WTC11 (cell line): Measurements from ENCODE around the gene B4GAT1. TPM values are rescaled to one million over a fixed set of nuclear protein-coding genes. Genes with fewer than 3 reads are reported as not detected.

Source experiments
- ATAC-seq: fragments of 200-7000 bp; cut with Tn5 transposase; 2 replicates; pipeline ENCODE4 v1.10.0; 2021; ENCODE audit warnings: mild to moderate bottlenecking, moderate library complexity
- CTCF ChIA-PET: fragments of 300-600 bp; sonication (Branson Sonifier 250); formaldehyde crosslinking; loops from one replicate; lab custom pipeline; 2021; ENCODE audit warnings: antibody characterized with exemption; lab: Charles Lee
- POLR2A ChIA-PET: fragments of 350-600 bp; sonication (Branson Sonifier 250); formaldehyde crosslinking; loops from one replicate; lab custom pipeline; 2021; ENCODE audit warnings: antibody characterized with exemption; lab: Charles Lee
- DNase-seq: peaks from one replicate; pipeline ENCODE4 v3.0.0; 2021; ENCODE audit warnings: low spot score
- H3K27ac Mint-ChIP-seq: 2 replicates; pipeline ENCODE4 v1.8.0; 2021; ENCODE audit warnings: mixed read lengths
- H3K27me3 Mint-ChIP-seq: 2 replicates; pipeline ENCODE4 v1.8.0; 2021; ENCODE audit warnings: low read depth, mild to moderate bottlenecking, moderate library complexity, mixed read lengths
- H3K36me3 Mint-ChIP-seq: 2 replicates; pipeline ENCODE4 v1.8.0; 2021; ENCODE audit warnings: mixed read lengths
- H3K4me1 Mint-ChIP-seq: 2 replicates; pipeline ENCODE4 v1.8.0; 2022; ENCODE audit warnings: mixed read lengths
- H3K4me3 Mint-ChIP-seq: 2 replicates; pipeline ENCODE4 v1.8.0; 2021; ENCODE audit warnings: mild to moderate bottlenecking, moderate library complexity, mixed read lengths
- H3K9me3 Mint-ChIP-seq: 2 replicates; pipeline ENCODE4 v1.8.0; 2021; ENCODE audit warnings: mixed read lengths
- FOXJ3 ChIP-seq: sonication (generic); formaldehyde crosslinking; IDR thresholded peaks from 2 replicates; pipeline ENCODE4 v1.9.0; 2021; ENCODE audit warnings: missing genetic modification reagents, mild to moderate bottlenecking, borderline replicate concordance
- GABPB1 ChIP-seq: sonication (generic); formaldehyde crosslinking; IDR thresholded peaks from 2 replicates; pipeline ENCODE4 v1.8.1; 2023; ENCODE audit warnings: mild to moderate bottlenecking, missing genetic modification reagents
- PRRX2 ChIP-seq: fragments of 250-450 bp; sonication (Bioruptor Pico); IDR thresholded peaks from 2 replicates; pipeline ENCODE4 v1.8.0; 2021; ENCODE audit warnings: mild to moderate bottlenecking
- SP1 ChIP-seq: sonication (generic); formaldehyde crosslinking; conservative IDR thresholded peaks from 2 replicates; pipeline ENCODE4 v1.8.1; 2022; ENCODE audit warnings: missing genetic modification reagents
- TCF7 ChIP-seq: sonication (generic); formaldehyde crosslinking; IDR thresholded peaks from 2 replicates; pipeline ENCODE4 v1.8.0; 2022; ENCODE audit warnings: mild to moderate bottlenecking, low read depth, missing genetic modification reagents, moderate library complexity
- total RNA-seq: library from RNA; stranded (reverse); gene quantifications from 3 replicates; pipeline ENCODE4 v1.2.3, GENCODE V29; 2021
- TF ChIP-seq, protein P1 (sequence below): sonication (generic); formaldehyde crosslinking; IDR thresholded peaks from 2 replicates; pipeline ENCODE4 v1.8.1; 2023; ENCODE audit warnings: mild to moderate bottlenecking, moderate library complexity, missing genetic modification reagents
- TF ChIP-seq, protein P2 (sequence below): sonication (generic); formaldehyde crosslinking; IDR thresholded peaks from 2 replicates; pipeline ENCODE4 v1.8.1; 2022; ENCODE audit warnings: low read depth, missing genetic modification reagents, borderline replicate concordance
- TF ChIP-seq, protein P3 (sequence below): sonication (generic); formaldehyde crosslinking; IDR thresholded peaks from 2 replicates; pipeline ENCODE4 v1.8.0; 2022; ENCODE audit warnings: mild to moderate bottlenecking, missing genetic modification reagents
- TF ChIP-seq, protein P4 (sequence below): fragments of 250-450 bp; sonication (Bioruptor Pico); IDR thresholded peaks from 2 replicates; pipeline ENCODE4 v1.9.0; 2021; ENCODE audit warnings: moderate library complexity, mild to moderate bottlenecking, inconsistent platforms, borderline replicate concordance
- TF ChIP-seq, protein P5 (sequence below): sonication (generic); formaldehyde crosslinking; IDR thresholded peaks from 2 replicates; pipeline ENCODE4 v1.8.0; 2022; ENCODE audit warnings: mild to moderate bottlenecking, missing genetic modification reagents
- TF ChIP-seq, protein P6 (sequence below): sonication (generic); formaldehyde crosslinking; IDR thresholded peaks from 2 replicates; pipeline ENCODE4 v1.8.0; 2022; ENCODE audit warnings: missing genetic modification reagents

Gene B4GAT1
- total RNA-seq, 1 experiment from 2014 or later, result 34.1 TPM

DNA sequence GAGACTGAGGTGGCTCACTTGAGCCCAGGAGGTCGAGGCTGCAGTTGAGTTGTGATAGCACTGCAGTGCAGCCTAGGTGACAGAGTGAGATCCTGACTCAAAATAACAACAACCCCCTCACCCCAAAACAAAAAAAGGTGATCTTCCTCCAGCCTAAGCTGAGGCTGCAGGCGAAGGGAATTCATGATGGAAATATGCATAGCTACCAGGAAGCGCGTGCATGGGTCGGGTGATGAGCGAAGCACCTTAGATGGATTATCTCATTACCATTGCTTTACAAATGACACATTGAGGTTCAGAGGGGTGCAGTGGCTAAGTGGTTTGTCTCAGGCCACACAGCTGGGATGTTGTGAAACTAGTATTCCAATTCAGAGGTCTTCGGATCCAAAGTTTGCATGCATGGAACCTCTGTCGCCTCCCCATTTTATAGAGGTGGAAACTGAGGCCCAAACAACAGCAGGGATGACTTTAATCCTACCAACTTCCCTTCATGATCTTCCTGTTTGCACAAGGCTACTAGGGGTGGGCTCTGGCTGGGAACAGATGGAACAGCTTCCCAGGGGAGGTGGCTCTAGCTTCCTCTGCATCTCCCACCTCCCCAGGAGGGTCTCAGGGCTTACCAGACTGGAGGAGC, 19.5 kb upstream of the B4GAT1 start (continued):
- TF ChIP-seq, protein P1, sequence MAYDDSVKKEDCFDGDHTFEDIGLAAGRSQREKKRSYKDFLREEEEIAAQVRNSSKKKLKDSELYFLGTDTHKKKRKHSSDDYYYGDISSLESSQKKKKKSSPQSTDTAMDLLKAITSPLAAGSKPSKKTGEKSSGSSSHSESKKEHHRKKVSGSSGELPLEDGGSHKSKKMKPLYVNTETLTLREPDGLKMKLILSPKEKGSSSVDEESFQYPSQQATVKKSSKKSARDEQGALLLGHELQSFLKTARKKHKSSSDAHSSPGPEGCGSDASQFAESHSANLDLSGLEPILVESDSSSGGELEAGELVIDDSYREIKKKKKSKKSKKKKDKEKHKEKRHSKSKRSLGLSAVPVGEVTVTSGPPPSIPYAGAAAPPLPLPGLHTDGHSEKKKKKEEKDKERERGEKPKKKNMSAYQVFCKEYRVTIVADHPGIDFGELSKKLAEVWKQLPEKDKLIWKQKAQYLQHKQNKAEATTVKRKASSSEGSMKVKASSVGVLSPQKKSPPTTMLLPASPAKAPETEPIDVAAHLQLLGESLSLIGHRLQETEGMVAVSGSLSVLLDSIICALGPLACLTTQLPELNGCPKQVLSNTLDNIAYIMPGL (CRISPR knock-in tag), result no peak
- no peak for TF ChIP-seq PRRX2 (CRISPR knock-in tag)
- TF ChIP-seq, protein P2, sequence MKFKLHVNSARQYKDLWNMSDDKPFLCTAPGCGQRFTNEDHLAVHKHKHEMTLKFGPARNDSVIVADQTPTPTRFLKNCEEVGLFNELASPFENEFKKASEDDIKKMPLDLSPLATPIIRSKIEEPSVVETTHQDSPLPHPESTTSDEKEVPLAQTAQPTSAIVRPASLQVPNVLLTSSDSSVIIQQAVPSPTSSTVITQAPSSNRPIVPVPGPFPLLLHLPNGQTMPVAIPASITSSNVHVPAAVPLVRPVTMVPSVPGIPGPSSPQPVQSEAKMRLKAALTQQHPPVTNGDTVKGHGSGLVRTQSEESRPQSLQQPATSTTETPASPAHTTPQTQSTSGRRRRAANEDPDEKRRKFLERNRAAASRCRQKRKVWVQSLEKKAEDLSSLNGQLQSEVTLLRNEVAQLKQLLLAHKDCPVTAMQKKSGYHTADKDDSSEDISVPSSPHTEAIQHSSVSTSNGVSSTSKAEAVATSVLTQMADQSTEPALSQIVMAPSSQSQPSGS (CRISPR knock-in tag), result no peak
- no peak for TF ChIP-seq TCF7 (CRISPR knock-in tag)
- TF ChIP-seq, protein P3, sequence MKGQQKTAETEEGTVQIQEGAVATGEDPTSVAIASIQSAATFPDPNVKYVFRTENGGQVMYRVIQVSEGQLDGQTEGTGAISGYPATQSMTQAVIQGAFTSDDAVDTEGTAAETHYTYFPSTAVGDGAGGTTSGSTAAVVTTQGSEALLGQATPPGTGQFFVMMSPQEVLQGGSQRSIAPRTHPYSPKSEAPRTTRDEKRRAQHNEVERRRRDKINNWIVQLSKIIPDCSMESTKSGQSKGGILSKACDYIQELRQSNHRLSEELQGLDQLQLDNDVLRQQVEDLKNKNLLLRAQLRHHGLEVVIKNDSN (CRISPR knock-in tag), result no peak
- TF ChIP-seq, protein P4, sequence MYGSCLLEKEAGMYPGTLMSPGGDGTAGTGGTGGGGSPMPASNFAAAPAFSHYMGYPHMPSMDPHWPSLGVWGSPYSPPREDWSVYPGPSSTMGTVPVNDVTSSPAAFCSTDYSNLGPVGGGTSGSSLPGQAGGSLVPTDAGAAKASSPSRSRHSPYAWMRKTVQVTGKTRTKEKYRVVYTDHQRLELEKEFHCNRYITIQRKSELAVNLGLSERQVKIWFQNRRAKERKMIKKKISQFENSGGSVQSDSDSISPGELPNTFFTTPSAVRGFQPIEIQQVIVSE, result no peak
- TF ChIP-seq FOXJ3 (CRISPR knock-in tag), result no peak
- TF ChIP-seq, protein P5, sequence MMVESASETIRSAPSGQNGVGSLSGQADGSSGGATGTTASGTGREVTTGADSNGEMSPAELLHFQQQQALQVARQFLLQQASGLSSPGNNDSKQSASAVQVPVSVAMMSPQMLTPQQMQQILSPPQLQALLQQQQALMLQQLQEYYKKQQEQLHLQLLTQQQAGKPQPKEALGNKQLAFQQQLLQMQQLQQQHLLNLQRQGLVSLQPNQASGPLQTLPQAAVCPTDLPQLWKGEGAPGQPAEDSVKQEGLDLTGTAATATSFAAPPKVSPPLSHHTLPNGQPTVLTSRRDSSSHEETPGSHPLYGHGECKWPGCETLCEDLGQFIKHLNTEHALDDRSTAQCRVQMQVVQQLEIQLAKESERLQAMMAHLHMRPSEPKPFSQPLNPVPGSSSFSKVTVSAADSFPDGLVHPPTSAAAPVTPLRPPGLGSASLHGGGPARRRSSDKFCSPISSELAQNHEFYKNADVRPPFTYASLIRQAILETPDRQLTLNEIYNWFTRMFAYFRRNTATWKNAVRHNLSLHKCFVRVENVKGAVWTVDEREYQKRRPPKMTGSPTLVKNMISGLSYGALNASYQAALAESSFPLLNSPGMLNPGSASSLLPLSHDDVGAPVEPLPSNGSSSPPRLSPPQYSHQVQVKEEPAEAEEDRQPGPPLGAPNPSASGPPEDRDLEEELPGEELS (CRISPR knock-in tag), result no peak
- TF ChIP-seq GABPB1, result no peak
- TF ChIP-seq, all 79 proteins: peak for 0

DNA sequence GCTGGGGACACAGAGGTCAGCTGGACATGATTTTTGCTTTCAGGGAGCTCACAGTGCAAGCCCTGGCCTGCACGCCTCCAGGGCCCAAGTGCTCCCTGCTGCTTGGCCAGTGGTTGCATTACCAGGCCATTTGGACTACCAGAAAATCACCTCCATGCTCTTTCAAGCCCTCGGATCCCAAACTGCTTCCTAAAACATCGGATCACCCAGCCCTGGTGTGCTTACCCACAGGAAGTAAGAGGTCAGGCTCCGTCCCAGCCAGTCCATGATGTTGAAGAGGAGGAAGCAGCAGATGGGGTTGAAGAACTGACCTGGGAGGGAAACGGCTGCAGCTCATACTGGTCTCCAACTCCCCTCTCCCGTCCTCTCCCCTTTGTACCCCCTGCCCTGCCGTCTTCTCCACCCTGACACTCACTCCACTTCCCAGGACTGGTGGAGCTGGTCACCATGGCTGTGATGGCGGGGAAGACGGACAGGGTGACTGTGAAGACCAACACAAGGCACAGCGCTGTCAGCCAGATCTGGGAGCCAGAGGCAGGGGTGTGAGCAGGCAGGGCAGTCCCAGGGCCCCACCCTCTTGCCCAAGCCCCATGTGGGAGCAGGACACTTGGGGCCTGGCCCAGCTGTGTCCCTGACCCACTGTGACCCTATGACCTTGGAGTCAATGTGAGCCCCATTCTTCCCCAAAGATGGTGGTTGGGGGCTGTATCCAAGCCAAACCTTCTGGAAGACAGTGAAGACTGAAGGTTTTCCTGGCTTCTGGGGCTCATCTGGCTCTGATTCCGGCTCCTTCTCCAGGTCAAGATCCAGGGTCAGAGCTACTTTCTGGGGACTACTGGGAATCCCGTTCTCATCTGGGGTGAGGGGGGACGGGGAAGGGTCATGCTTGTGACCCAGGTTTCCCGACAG, 18.5 kb upstream of the B4GAT1 start:
- ATAC-seq, result no peak
- no peak overlapping the region for H3K4me3 Mint-ChIP-seq
- TF ChIP-seq SP1 (CRISPR knock-in tag), result 0 out of 2 replicates have a peak, but pooled peaks have one; percentile 33
- TF ChIP-seq, protein P6, sequence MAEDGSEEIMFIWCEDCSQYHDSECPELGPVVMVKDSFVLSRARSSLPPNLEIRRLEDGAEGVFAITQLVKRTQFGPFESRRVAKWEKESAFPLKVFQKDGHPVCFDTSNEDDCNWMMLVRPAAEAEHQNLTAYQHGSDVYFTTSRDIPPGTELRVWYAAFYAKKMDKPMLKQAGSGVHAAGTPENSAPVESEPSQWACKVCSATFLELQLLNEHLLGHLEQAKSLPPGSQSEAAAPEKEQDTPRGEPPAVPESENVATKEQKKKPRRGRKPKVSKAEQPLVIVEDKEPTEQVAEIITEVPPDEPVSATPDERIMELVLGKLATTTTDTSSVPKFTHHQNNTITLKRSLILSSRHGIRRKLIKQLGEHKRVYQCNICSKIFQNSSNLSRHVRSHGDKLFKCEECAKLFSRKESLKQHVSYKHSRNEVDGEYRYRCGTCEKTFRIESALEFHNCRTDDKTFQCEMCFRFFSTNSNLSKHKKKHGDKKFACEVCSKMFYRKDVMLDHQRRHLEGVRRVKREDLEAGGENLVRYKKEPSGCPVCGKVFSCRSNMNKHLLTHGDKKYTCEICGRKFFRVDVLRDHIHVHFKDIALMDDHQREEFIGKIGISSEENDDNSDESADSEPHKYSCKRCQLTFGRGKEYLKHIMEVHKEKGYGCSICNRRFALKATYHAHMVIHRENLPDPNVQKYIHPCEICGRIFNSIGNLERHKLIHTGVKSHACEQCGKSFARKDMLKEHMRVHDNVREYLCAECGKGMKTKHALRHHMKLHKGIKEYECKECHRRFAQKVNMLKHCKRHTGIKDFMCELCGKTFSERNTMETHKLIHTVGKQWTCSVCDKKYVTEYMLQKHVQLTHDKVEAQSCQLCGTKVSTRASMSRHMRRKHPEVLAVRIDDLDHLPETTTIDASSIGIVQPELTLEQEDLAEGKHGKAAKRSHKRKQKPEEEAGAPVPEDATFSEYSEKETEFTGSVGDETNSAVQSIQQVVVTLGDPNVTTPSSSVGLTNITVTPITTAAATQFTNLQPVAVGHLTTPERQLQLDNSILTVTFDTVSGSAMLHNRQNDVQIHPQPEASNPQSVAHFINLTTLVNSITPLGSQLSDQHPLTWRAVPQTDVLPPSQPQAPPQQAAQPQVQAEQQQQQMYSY (CRISPR knock-in tag), result no peak
- ChIA-PET POLR2A (interaction anchor here (1.4 kb wide), 1 partner anchor 49 kb away, joined by 3 read pairs; the partner anchor contains the start of gene CD248), CTCF (interaction anchor here (0.6 to 1.6 kb wide), 4 partner anchors 13 to 114 kb away, joined by 3 to 5 read pairs (median 4); partner anchors contain the start of genes DPP3 and YIF1A)
- DNase-seq, result no peak
- H3K27ac Mint-ChIP-seq, result no peak overlapping the region
- peaks cover 49% of the 10 kb centered on the region for H3K36me3 Mint-ChIP-seq
- H3K9me3 Mint-ChIP-seq, result no peaks in the 10 kb centered on the region
- H3K27me3 Mint-ChIP-seq, result no peaks in the 10 kb centered on the region
- peaks cover 14% of the 10 kb centered on the region for H3K4me1 Mint-ChIP-seq
